GM18870 (cell line): ENCODE results near the gene NSL1.

ENCODE experiments used
- ATAC-seq: cut with Tn5 transposase; IDR thresholded peaks from one replicate; pipeline ENCODE4 v1.9.1; 2021; ENCODE audit warnings: moderate library complexity; ENCODE audit not compliant: unreplicated experiment

Gene NSL1

DNA sequence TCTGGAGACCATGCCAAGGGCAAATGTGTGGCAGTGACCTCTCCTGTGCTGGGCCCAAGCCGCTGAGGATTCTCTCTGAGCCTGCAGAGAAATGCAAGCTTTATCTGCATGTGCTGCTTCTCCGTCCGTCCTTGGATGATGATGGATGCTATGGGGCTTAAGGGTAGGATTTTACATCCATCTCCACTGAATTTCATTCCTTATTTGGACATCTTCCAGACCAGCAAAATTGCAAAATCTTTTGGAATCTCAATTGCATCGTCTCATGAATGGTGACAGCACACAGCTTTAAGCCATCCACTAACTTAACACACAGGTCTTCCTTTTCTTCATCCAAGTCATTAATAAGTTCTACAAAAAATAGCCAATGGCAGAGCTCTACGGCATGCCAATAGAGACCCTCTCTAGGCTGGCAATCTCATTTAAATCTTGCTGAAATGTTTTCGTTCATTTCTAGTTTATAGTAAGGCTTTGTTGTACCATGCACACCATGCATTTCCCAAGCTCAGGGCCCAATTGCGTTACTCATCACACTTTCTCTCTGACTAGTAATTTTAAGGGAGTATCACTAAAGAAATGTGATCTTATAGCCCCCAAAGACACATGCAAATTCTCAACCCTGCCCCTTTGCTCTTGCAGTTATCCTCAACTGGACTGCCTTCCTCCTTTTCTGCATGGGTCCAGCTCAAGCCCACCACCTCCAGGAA lies 103.1 kb downstream of the NSL1 start:
- ATAC-seq: no peak

DNA sequence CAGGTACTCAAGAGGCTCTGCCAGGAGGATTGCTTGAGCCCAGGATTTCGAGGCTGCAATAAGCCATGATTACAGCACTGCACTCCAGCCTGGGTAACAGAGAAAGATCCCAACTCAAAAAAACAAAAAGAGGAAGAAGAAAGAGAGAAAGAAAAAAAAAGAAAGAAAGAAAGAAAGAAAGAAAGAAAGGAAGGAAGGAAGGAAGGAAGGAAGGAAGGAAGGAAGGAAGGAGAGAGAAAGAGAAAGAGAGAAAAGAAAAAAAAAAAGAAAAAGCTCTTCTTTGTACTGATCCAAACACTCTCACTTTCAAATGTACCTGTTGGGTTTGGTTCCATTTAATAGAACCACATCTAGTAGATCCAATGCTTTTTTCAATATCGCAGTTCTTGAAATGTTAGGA lies 103.8 kb downstream of the NSL1 start:
- ATAC-seq: no peak

DNA sequence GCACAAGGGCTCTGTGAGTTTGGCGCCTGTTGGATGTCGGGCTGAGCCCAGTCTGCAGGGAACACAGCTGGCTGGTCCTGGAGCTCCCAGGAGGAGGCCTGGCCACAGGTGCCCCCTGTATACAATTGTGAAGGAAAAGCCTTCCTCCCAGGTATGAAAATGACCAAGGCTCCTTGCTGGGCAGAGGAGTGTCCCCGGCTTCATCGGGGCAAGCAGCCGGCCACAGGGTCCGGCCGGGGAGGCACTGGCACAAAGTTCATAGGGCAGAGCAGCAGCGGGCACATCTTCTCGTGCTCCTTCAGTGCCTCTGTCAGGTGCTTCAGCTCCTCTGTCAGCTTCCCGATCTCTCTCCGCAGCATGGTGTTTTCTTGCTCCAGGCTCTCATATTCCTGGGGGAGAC lies 105.0 kb downstream of the NSL1 start:
- ATAC-seq: no peak

DNA sequence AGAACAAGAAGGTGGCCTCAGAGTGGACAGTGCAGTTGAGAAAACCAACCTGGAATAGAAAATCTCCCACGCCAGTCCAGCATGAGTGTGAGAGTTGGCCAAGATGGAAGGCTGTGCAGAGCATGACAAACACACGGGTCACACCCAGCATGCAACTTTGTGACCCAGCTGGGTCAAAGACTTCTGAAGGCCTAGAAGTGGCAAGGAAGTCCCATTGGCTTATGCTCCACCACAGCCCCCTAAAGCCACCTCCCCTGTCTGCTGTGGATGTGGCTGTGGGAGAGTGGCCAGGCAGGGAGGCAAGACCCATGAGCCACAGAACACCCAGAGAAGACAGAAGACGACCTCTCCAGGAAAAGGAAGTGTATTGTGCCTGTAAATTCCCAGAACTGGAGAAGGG lies 105.5 kb downstream of the NSL1 start:
- ATAC-seq: no peak

DNA sequence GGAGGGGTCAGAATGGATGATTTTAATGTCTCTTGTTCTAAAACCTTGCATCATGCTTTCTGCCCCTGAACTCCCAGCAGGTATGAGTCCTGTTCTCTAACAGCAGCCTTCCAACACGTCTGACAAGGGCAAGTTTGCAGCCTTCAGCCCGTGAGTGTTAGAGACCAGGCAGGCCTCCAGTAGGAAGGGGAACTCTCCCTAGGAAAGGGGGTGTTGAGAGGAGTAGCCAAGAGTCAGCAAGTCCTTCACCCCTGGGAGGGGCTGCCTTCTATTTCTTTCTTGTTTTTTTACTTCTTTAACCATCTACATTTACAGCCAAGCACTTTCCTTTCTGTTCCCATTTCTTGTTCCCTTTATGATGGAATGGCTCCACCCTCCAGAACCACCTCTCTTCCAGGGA lies 106.1 kb downstream of the NSL1 start:
- no peak for ATAC-seq

DNA sequence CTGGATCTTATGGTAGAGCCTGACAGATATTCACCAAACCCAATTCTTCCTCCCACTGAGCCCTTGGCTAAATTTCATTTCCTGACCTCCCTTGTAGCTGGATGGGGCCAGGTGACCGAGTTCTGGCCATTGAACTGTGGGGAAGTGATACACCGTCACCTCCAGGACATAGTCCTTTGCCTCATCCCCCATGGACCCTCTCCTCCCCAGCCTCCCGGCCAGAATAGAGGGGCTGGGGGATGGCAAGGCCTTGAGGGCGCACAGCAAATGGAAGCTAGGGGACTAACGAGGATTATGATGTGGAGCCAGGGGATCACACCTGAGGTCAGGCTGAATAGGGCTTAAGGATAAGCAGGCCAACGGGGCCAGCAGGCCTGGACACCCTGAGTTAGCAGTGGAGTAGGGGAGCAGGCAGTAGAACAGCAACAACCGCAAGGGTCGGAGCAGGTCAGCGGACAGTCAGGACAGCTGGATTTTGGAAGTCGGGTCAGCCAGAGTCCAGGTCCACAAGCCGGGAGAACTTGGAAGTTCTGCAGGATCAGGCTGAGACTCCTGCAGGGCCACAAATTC lies 107.0 kb downstream of the NSL1 start:
- ATAC-seq: no peak

DNA sequence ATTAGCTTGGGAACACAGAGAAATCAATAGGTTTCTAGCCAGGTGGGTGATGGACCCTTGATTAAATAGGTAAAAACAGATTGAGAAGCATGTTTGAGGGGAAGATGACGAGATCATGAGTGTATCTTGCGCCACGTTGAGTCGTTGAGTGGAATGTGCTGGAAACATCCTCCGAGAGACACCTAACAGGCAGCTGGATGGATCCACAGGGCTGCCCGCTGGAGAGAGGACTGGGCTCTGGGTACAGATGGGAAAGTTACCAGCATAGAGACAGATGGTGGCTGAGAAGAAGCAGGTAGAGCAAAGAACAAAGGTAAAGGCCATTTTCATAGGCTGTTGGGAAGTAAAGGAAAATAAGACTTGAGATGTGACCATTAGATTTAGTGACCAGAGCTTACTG lies 107.5 kb downstream of the NSL1 start:
- ATAC-seq: no peak

DNA sequence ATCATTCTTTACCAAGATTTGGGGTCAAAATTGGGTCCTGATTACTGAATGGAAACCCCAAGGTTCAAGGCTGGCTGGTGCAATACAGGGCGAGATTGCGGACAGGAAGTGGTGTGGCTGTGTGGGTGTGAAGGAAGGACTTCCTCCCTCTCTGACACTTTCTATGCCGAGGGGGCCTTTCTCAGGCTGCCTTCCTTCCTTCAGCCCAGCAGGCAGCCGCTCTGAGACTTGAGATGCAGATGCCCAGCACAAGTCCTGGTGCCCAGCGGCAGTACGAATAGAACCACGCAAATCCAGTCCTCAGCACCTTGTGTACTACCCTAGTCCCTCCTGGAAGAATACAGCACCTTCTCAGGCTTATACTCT lies 108.2 kb downstream of the NSL1 start:
- peak; percentile 62 for ATAC-seq

DNA sequence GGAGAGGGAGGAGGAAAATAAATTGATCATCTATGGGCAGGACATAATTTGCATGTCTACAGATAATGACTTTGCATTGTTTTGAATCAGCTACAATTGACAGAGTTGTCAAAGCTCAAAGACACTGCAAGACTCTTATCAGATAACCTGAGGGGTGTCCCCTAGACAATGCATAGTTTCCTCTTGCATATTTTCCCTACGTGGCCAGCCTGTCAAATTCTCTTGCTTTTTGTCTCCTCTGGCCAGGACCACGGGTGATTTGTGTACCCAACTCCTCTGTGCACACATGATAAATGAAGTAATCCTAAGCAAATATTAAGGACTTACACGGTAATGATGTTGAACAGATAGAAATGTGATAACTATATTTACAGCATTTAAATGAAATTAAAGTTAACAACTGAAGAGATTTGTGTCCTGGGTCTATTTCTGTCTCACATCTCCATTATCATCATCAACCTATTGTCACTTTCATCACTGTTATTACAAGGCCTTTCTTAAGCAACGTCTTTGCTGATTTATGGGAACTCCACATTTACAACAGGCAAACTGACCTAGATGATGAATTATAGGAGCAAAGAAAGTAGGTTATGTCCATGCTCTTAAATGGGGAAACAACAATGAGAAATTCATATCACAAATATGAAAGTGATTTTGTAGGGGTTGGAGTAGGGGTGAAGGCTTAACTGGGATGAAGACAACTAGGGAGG lies 110.7 kb downstream of the NSL1 start:
- no peak for ATAC-seq

DNA sequence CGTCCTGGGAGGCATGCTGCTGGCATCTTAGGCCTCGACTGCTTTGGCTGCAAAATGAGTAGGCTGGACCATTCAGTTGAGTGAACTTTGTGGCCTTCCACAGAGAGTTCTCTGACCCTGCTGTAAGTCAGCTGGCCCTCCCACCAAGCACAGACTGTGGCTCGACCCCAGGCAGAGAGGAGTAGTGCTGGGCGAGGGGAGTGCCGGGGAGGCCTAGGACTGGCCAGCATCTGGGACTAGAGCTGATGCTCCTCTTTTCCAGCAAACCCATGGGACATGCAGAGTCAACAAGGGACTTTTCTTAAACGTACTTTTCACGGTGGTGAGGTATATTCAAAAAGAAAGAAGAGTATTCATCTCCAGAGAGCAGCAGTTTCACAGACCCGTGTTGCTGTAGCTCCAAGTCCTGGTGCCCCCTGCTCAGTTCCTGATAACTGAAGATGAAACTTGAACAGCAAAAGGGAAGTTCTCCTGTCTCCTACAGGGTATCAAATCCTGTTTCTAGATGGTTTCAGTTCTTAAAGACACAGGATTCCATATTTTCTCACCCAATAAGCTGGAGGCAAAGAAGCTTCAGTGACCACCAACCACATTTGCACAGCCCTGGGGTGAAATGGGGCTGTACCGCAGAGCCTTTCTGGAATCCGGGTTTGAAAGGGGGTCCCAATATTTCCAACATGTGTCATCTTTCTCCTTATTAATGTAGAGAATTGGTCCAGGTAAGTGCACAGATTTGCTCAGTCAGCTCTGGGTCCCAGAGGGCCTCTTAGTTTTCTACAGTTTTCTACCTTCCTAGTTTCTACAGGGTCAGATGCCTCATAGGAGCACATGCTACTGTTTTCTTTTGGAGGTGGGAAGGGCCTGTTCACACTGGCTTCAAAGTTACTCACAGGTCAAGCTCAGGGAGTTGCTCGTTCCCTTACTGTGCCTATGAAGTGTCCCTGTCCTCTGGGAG lies 112.8 kb downstream of the NSL1 start:
- ATAC-seq: peak; percentile 71

DNA sequence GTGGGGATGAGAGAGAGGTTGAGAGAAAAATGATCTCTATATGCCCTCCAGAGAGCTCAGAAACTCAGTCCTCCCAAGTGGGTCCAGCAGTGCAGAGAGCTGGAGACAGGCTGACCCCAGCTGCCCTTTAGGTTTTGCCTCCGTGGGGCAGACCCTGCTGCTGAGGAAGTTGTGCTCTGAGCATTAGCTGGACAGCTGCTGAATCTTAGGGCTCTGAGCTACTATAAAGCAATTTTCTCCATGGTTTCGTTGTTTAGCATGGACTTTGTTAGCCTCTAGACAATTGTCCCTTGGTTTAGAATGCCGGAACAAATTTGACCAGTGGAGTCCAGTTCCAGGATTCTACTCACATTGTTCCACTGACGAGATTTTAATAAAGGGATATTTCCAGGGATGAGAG lies 114.0 kb downstream of the NSL1 start:
- no peak for ATAC-seq

DNA sequence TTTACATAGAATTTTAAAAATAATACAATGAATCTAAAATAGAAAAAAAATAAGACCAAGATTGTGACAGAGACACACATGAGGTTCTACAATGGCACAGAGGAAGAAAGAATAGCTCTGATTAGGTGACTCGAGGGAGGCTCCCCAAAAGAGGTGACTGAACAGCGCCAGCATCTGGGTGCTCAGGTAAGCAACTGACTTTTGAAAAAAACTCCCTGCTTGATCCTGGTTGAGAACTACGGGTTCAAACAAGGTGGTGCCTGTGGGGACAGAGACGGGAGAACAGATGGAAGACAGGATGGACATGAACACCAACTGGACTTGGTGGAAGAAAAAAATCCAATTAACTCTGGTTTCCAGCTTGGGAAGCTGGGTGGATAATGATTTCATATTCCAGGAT lies 114.4 kb downstream of the NSL1 start:
- no peak for ATAC-seq
